OCI-LY7 (cell line): ENCODE results near the gene DENND2A. TPM values are rescaled to one million over a fixed set of nuclear protein-coding genes. Genes with fewer than 3 reads are reported as not detected.

ENCODE experiments used
- BruUV-seq: library from RNA; stranded (reverse); fragments of 400-500 nt; replicated peaks from 2 replicates; lab custom pipeline; 2021; lab: Mats Ljungman, UMichigan
- CTCF ChIA-PET: fragments of 300-600 bp; sonication (Branson Sonifier 250); formaldehyde crosslinking; loops from one replicate; lab custom pipeline; 2022; ENCODE audit warnings: antibody characterized with exemption; ENCODE audit not compliant: unreplicated experiment; lab: Charles Lee
- POLR2A ChIA-PET: fragments of 300-600 bp; sonication (Branson Sonifier 250); formaldehyde crosslinking; loops from one replicate; lab custom pipeline; 2022; ENCODE audit warnings: antibody characterized with exemption; lab: Charles Lee
- DNase-seq: peaks from one replicate; pipeline ENCODE4 v3.0.0-alpha.2; 2015; ENCODE audit warnings: low spot score
- H2AFZ ChIP-seq: fragments of 200-600 bp; sonication (generic), shearing (Covaris generic); 2 replicates; pipeline ENCODE4 v1.6.1; 2014; ENCODE audit warnings: mild to moderate bottlenecking, antibody characterized with exemption, low read length, moderate library complexity
- H3K27ac ChIP-seq: fragments of 200-600 bp; sonication (generic); 2 replicates; pipeline ENCODE4 v1.5.1; 2014; ENCODE audit warnings: mixed run types, low read depth, mild to moderate bottlenecking, moderate library complexity, low read length, inconsistent platforms; ENCODE audit not compliant: poor library complexity, severe bottlenecking
- H3K36me3 ChIP-seq: fragments of 200-600 bp; sonication (generic); 2 replicates; pipeline ENCODE4 v1.6.1; 2014; ENCODE audit warnings: mild to moderate bottlenecking, antibody characterized with exemption, low read length, moderate library complexity, mixed read lengths; ENCODE audit not compliant: insufficient read depth
- H3K4me1 ChIP-seq: fragments of 200-600 bp; sonication (generic); 2 replicates; pipeline ENCODE4 v1.5.1; 2014; ENCODE audit warnings: mild to moderate bottlenecking, low read length; ENCODE audit not compliant: insufficient read depth, poor library complexity, severe bottlenecking
- H3K4me2 ChIP-seq: fragments of 200-600 bp; sonication (generic); 2 replicates; pipeline ENCODE4 v1.6.1; 2014; ENCODE audit warnings: mild to moderate bottlenecking, low read length
- H3K4me3 ChIP-seq: fragments of 200-600 bp; sonication (generic); 2 replicates; pipeline ENCODE4 v1.5.1; 2014; ENCODE audit warnings: mild to moderate bottlenecking, low read depth, low read length; ENCODE audit not compliant: poor library complexity, severe bottlenecking
- H3K79me2 ChIP-seq: fragments of 200-600 bp; sonication (generic); 2 replicates; pipeline ENCODE4 v1.6.1; 2016; ENCODE audit warnings: low read depth, mild to moderate bottlenecking, low read length, moderate library complexity, mixed read lengths; ENCODE audit not compliant: insufficient read depth
- H3K9me2 ChIP-seq: fragments of 200-600 bp; sonication (generic); 2 replicates; pipeline ENCODE4 v1.6.1; 2016; ENCODE audit warnings: mild to moderate bottlenecking, low read length, mixed read lengths; ENCODE audit not compliant: insufficient read depth
- H3K9me3 ChIP-seq: fragments of 200-600 bp; sonication (generic); 2 replicates; pipeline ENCODE4 v1.6.1; 2014; ENCODE audit warnings: mild to moderate bottlenecking, mixed run types, low read length, mixed read lengths
- H4K20me1 ChIP-seq: fragments of 200-600 bp; sonication (generic); 2 replicates; pipeline ENCODE4 v1.6.1; 2014; ENCODE audit warnings: mild to moderate bottlenecking, antibody characterized with exemption, low read length, moderate library complexity, mixed read lengths; ENCODE audit not compliant: insufficient read depth
- EZH2phosphoT487 ChIP-seq: fragments of 200-600 bp; sonication (generic); IDR thresholded peaks from 2 replicates; pipeline ENCODE4 v1.6.1; 2018; ENCODE audit warnings: low read depth, borderline replicate concordance, mild to moderate bottlenecking, mixed run types, antibody characterized with exemption, low read length, moderate library complexity, mixed read lengths
- intact Hi-C: fragments of 100-400 bp; cut with micrococcal nuclease; formaldehyde crosslinking; loops from one replicate; pipeline ENCODE4 v1.10.0; 2022; ENCODE audit not compliant: unreplicated experiment
- total RNA-seq, 2 experiments: library from RNA; depleted of rRNA in 1 of 2; stranded (reverse); fragments of >200 nt in 1 of 2; shearing (Covaris generic) in 1 of 2; gene quantifications; 2 replicates each; pipeline ENCODE4 v1.2.3, GENCODE V29; 2014 to 2022
- TF ChIP-seq, protein P1 (sequence below): fragments of 200-600 bp; sonication (generic); conservative IDR thresholded peaks from 2 replicates; pipeline ENCODE4 v1.5.1; 2014; ENCODE audit warnings: mild to moderate bottlenecking, antibody characterized with exemption, low read length, moderate library complexity, mixed read lengths

The DENND2A gene
- total RNA-seq, 2 experiments from 2014 or later = 0.13 to 0.35 TPM

DNA sequence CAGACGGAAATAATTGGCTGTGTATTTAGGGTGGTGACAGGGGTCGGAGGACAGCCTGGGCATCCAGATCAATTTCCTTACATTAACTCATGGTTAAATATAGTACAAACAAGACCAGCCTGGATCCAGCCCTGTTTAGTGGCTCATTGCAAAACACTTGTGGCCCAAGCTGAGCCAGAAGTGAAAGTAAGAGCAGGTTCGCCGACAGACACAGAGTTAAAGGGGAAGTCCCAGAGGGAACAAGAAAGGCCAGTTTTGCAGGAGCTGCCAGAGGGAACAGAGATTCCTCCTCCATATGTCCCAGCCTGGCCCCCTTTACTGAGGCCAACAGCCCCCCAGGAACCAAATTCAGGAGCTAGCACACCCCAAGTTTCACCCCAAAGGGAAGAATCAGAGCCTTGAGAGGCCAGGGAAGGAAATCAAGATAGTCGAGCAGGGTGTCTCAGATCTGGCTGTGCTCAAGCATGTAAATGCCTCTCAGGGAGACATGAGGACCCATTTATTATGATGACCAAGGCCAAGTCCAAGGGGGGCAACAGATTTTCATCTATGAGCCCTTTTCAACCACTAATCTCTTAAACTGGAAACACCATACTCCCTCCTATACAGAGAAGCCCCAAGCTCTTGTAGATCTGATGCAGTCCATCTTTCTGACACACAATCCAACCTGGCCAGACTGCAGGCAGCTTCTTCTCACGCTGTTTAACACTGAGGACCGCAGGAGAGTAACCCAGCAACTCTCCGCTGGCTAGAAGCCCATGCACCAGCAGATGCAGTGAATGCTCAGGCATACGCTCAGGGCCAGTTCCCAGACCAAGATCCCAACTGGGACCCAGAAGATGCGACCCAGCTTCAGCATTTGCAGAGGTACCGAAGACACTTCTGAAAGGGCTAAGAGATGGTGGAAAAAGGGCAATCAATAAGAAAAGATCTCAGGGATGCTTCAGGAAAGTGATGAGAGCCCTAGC lies 16.2 kb upstream of the DENND2A start:
- H3K27ac ChIP-seq = no peak overlapping the region
- H2AFZ ChIP-seq = peak overlapping the region; percentile 84
- POLR2A ChIA-PET = interaction anchor here (0.6 to 1.6 kb wide), 5 partner anchors 9 to 344 kb away, joined by 3 to 4 read pairs (median 3); no protein-coding TSS in a partner anchor
- DNase-seq = peak; percentile 54
- intact Hi-C loops = no loop called here
- no TSS peak for BruUV-seq
- peak overlapping the region; percentile 44 for H3K4me3 ChIP-seq
- H3K9me3 ChIP-seq = no peaks in the 10 kb centered on the region
- CTCF ChIA-PET = interaction anchor here (0.6 kb wide), 1 partner anchor 139 kb away, joined by 3 read pairs; no protein-coding TSS in a partner anchor
- H3K4me2 ChIP-seq = peak overlapping the region; percentile 62
- H3K36me3 ChIP-seq = no peaks in the 10 kb centered on the region
- H3K9me2 ChIP-seq = no peaks in the 10 kb centered on the region
- no peaks in the 10 kb centered on the region for H3K79me2 ChIP-seq
- H3K4me1 ChIP-seq = peaks cover 9% of the 10 kb centered on the region
- TF ChIP-seq, protein P1, sequence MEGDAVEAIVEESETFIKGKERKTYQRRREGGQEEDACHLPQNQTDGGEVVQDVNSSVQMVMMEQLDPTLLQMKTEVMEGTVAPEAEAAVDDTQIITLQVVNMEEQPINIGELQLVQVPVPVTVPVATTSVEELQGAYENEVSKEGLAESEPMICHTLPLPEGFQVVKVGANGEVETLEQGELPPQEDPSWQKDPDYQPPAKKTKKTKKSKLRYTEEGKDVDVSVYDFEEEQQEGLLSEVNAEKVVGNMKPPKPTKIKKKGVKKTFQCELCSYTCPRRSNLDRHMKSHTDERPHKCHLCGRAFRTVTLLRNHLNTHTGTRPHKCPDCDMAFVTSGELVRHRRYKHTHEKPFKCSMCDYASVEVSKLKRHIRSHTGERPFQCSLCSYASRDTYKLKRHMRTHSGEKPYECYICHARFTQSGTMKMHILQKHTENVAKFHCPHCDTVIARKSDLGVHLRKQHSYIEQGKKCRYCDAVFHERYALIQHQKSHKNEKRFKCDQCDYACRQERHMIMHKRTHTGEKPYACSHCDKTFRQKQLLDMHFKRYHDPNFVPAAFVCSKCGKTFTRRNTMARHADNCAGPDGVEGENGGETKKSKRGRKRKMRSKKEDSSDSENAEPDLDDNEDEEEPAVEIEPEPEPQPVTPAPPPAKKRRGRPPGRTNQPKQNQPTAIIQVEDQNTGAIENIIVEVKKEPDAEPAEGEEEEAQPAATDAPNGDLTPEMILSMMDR = no peak
- TF ChIP-seq EZH2phosphoT487 = no peak
- no peaks in the 10 kb centered on the region for H4K20me1 ChIP-seq

DNA sequence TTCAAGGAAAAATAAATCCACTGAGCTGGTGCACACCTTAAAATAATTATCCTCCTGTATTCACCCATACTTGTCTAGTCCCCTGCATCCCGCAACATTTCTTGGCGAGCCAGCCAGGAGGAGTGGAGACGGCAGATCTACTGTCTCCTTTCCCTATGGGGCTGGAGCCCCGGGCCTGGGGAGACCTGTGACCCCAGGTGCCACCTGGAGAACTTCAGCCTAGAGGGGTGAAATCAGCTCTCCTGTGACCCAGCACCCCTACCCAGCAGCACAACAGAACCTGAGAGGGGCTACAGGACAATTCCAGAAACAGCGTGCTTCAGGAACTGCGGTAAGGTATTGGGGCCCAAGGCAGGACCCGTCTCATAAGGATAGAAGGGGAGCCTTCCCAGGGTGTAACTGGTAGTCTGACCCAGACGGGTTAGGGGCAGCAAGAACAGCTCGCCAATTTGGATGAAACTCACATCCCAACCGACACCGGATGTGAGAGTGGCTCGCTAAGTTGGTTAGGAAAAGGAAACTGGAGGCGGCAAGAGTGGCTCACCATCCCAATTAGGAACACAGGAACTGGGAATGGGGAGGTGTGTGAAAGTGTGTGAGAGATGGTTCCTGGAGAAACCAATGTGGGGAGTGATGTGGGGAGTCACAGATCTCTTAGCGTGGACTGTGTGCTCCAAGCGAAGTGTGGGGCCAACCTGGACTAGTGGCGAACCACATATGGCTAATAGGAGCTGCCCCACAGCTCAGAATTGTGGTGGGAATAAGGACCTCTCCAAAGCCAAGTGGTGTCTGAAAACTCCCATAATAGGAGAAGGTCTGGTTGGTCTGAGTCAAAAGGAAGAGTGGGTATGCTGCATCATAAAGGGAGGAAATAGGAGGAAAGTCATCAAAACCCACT lies 15.1 kb upstream of the DENND2A start:
- peak overlapping the region; percentile 84; the same call in 1 of the 2 replicates for H2AFZ ChIP-seq
- ChIA-PET CTCF (no interaction called here), POLR2A (interaction anchor here (0.6 to 1.6 kb wide), 6 partner anchors 11 to 605 kb away, joined by 3 to 4 read pairs (median 4); no protein-coding TSS in a partner anchor)
- no peak for DNase-seq
- no peak overlapping the region for H3K4me3 ChIP-seq
- no peaks in the 10 kb centered on the region for H3K79me2 ChIP-seq
- no peaks in the 10 kb centered on the region for H3K36me3 ChIP-seq
- H3K27ac ChIP-seq = no peak overlapping the region
- no TSS peak for BruUV-seq
- no peaks in the 10 kb centered on the region for H4K20me1 ChIP-seq
- peak overlapping the region; percentile 62 for H3K4me2 ChIP-seq
- H3K9me3 ChIP-seq = no peaks in the 10 kb centered on the region
- TF ChIP-seq, protein P1 = no peak
- TF ChIP-seq EZH2phosphoT487 = no peak
- H3K4me1 ChIP-seq = peaks cover 9% of the 10 kb centered on the region
- H3K9me2 ChIP-seq = no peaks in the 10 kb centered on the region
- intact Hi-C loops = no loop called here
